Ovary (tissue), 9 donors: ENCODE data around the gene PMP22. TPM values are rescaled to one million over a fixed set of nuclear protein-coding genes. Genes with fewer than 3 reads are reported as not detected.

Experiments
- DNase-seq, 5 donors: peaks; one replicate each; pipeline ENCODE4 v3.0.0-alpha.2; 2019 to 2020
- H3K27ac ChIP-seq, 2 donors: fragments of 200-600 bp; one replicate each; pipeline versions ENCODE4 v1.5.1 to v1.8.0; 2019 to 2022
- H3K27me3 ChIP-seq: fragments of 200-600 bp; one replicate; pipeline ENCODE4 v1.8.0; 2022
- H3K36me3 ChIP-seq: fragments of 200-600 bp; sonication (generic); one replicate; pipeline ENCODE4 v1.5.1; 2019
- H3K4me1 ChIP-seq: one replicate; pipeline ENCODE4 v1.8.1; 2013; ENCODE audit warnings: mild to moderate bottlenecking, moderate library complexity; ENCODE audit not compliant: insufficient read depth
- H3K4me3 ChIP-seq: fragments of 200-600 bp; sonication (generic); one replicate; pipeline ENCODE4 v1.5.1; 2017
- H3K9me3 ChIP-seq, 2 donors: fragments of 200-600 bp in 1 of 2; sonication (generic) in 1 of 2; one replicate each; pipeline versions ENCODE4 v1.5.1 to v1.8.1; 2013 to 2019; ENCODE audit warnings: mild to moderate bottlenecking in 1 of 2, moderate library complexity in 1 of 2
- EP300 ChIP-seq: sonication (generic); formaldehyde crosslinking; IDR thresholded peaks from one replicate; pipeline ENCODE4 v1.6.1; 2017; ENCODE audit warnings: antibody characterized with exemption
- POLR2A ChIP-seq: fragments of 450-650 bp; IDR thresholded peaks from one replicate; pipeline ENCODE4 v1.6.1; 2017; ENCODE audit warnings: antibody characterized with exemption, mild to moderate bottlenecking, moderate library complexity
- WGBS, 3 donors: extraction: QIAGEN DNeasy Blood & Tissue Kit in 1 of 3; methylation state at CpG; one replicate each; pipeline versions ENCODE4 v1.1.5 to v1.1.7; 2013 to 2017; 5-methylcytosine and 5-hydroxymethylcytosine counted together
- intact Hi-C, 4 donors: fragments of 100-400 bp; cut with DNase I; formaldehyde crosslinking; loops; one replicate each; pipeline versions ENCODE4 v1.11.0 to v1.15.1; 2022 to 2023
- polyA plus RNA-seq, 2 donors: library from polyadenylated mRNA; stranded (reverse); fragments of 200-250 nt in 1 of 2; fragments of 350-450 nt in 1 of 2; fragmentation: Illumina TruSeq in 1 of 2; extraction: RNeasy Lipid Tissue Mini Kit (QIAGEN cat#74804) in 1 of 2; gene quantifications; one replicate each; pipeline ENCODE4 v1.2.3, GENCODE V29; 2013 to 2014
- total RNA-seq, 7 donors: library from RNA; depleted of rRNA in 2 of 7; stranded (reverse); fragments of >200 nt in 2 of 7; fragmentation: NEBNext Ultra II Directional in 3 of 7; extraction: Animal tissue kit (Norgen Biotek cat#: 25700) in 3 of 7; gene quantifications; one replicate each; pipeline versions ENCODE4 v1.1.0 to v1.2.4, GENCODE V29; 2016 to 2023
- TF ChIP-seq, protein P1 (sequence below), 3 donors: fragments of 450-650 bp in 2 of 3; fragments of 200-600 bp in 1 of 3; IDR thresholded peaks; one replicate each; pipeline versions ENCODE4 v1.5.1 to v1.8.0; 2016 to 2022; ENCODE audit warnings: antibody characterized with exemption in 3 of 3, mild to moderate bottlenecking in 1 of 3
- donor health status: DM: no; HTN: no; CAD: no; lungs with moderate emphysema.
- donor health status: DM: no; HTN: no; CAD: no.
- donor health status: Bipolar disorder and iron deficiency.
- donor health status: DM: yes; HTN: yes; CAD: no.
- donor health status: DM: no; HTN: no; CAD: no.
- donor health status: DM: yes; HTN: yes; CAD: no.

PMP22 gene
- total and polyA plus RNA-seq, 9 donors: 48.3 to 251 (median 112) TPM

- DNase-seq: no peak
- intact Hi-C loops: no loop called here
- TF ChIP-seq EP300 (no peak), POLR2A (no peak)
- TF ChIP-seq, protein P1, sequence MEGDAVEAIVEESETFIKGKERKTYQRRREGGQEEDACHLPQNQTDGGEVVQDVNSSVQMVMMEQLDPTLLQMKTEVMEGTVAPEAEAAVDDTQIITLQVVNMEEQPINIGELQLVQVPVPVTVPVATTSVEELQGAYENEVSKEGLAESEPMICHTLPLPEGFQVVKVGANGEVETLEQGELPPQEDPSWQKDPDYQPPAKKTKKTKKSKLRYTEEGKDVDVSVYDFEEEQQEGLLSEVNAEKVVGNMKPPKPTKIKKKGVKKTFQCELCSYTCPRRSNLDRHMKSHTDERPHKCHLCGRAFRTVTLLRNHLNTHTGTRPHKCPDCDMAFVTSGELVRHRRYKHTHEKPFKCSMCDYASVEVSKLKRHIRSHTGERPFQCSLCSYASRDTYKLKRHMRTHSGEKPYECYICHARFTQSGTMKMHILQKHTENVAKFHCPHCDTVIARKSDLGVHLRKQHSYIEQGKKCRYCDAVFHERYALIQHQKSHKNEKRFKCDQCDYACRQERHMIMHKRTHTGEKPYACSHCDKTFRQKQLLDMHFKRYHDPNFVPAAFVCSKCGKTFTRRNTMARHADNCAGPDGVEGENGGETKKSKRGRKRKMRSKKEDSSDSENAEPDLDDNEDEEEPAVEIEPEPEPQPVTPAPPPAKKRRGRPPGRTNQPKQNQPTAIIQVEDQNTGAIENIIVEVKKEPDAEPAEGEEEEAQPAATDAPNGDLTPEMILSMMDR (IDR thresholded peaks at IDR 0.05): no peak
- Histone ChIP-seq H3K4me3 (no peak overlapping the region), H3K36me3 (no peaks in the 10 kb centered on the region), H3K27ac (no peak overlapping the region), H3K4me1 (peaks cover 5% of the 10 kb centered on the region), H3K27me3 (no peaks in the 10 kb centered on the region), H3K9me3 (no peaks in the 10 kb centered on the region)
- 74 to 88% (median 79%) methylated on average over 2 of the region's 2 CpGs for WGBS, 3 donors
Observed at GRCh38 chr17:15238057-15238456, 27.1 kb downstream of the PMP22 start.

- H3K27me3 ChIP-seq: no peaks in the 10 kb centered on the region
- no peaks in the 10 kb centered on the region for H3K9me3 ChIP-seq
- TF ChIP-seq EP300 (no peak), POLR2A (no peak)
- TF ChIP-seq, protein P1 (IDR thresholded peaks at IDR 0.05): no peak
- peaks cover 7% of the 10 kb centered on the region for H3K4me1 ChIP-seq
- no peak for DNase-seq
- H3K4me3 ChIP-seq: no peak overlapping the region
- intact Hi-C loops: no loop called here
- no peak overlapping the region for H3K27ac ChIP-seq
- H3K36me3 ChIP-seq: no peaks in the 10 kb centered on the region
- 94 to 96% (median 96%) methylated on average over 2 of the region's 2 CpGs for WGBS, 3 donors
Observed at GRCh38 chr17:15237106-15237425, 28.1 kb downstream of the PMP22 start.

GRCh38 chr17:15236281-15237105 lies 28.6 kb downstream of the PMP22 start:
- Histone ChIP-seq H3K9me3 (no peaks in the 10 kb centered on the region), H3K36me3 (no peaks in the 10 kb centered on the region), H3K4me3 (no peak overlapping the region), H3K4me1 (peaks cover 7% of the 10 kb centered on the region), H3K27me3 (no peaks in the 10 kb centered on the region), H3K27ac (no peak overlapping the region)
- no peak for TF ChIP-seq POLR2A
- TF ChIP-seq, protein P1 (IDR thresholded peaks at IDR 0.05): no peak
- no peak for TF ChIP-seq EP300
- intact Hi-C loops: no loop called here
- DNase-seq: no peak
- WGBS, 3 donors: 79 to 82% (median 82%) methylated on average over 10 of the region's 10 CpGs

GRCh38 chr17:15233971-15234370 lies 31.2 kb downstream of the PMP22 start:
- no peaks in the 10 kb centered on the region for H3K27me3 ChIP-seq
- H3K27ac ChIP-seq: no peak overlapping the region
- no peak overlapping the region for H3K4me3 ChIP-seq
- no peaks in the 10 kb centered on the region for H3K36me3 ChIP-seq
- DNase-seq: no peak
- H3K4me1 ChIP-seq: peaks cover 7% of the 10 kb centered on the region
- 91 to 94% (median 92%) methylated on average over 7 of the region's 7 CpGs for WGBS, 3 donors
- intact Hi-C loops: no loop called here
- no peaks in the 10 kb centered on the region for H3K9me3 ChIP-seq
- TF ChIP-seq EP300: no peak
- TF ChIP-seq, protein P1 (IDR thresholded peaks at IDR 0.05): no peak
- TF ChIP-seq POLR2A: no peak
